RWPE1 (cell line): ENCODE measurements around the gene EGFL8.
"Not testable (repeated sequence)": the region's sequence is repeated elsewhere in the genome, so short reads cannot be mapped to it uniquely, and the experiment has no call there.

Experiments used
- CTCF ChIA-PET: fragments of 350-600 bp; sonication (Branson Sonifier 250); formaldehyde crosslinking; extraction: SDS; loops from one replicate; lab custom pipeline; 2021; lab: Yijun Ruan, JAX
- POLR2A ChIA-PET: fragments of 400-600 bp; formaldehyde crosslinking; extraction: SDS; loops from one replicate; lab custom pipeline; 2020; ENCODE audit warnings: antibody characterized with exemption; ENCODE audit not compliant: low non-redundant PET; lab: Yijun Ruan, JAX
- DNase-seq: peaks from one replicate; pipeline ENCODE4 v3.0.0; 2012; ENCODE audit warnings: low spot score
- H3K27ac ChIP-seq: fragments of 450-650 bp; 2 replicates; pipeline ENCODE4 v1.5.1; 2017
- TF ChIP-seq, protein P1 (sequence below): fragments of 450-650 bp; conservative IDR thresholded peaks from 2 replicates; pipeline ENCODE4 v1.5.1; 2017; ENCODE audit warnings: low read depth, mild to moderate bottlenecking

The EGFL8 gene

DNA sequence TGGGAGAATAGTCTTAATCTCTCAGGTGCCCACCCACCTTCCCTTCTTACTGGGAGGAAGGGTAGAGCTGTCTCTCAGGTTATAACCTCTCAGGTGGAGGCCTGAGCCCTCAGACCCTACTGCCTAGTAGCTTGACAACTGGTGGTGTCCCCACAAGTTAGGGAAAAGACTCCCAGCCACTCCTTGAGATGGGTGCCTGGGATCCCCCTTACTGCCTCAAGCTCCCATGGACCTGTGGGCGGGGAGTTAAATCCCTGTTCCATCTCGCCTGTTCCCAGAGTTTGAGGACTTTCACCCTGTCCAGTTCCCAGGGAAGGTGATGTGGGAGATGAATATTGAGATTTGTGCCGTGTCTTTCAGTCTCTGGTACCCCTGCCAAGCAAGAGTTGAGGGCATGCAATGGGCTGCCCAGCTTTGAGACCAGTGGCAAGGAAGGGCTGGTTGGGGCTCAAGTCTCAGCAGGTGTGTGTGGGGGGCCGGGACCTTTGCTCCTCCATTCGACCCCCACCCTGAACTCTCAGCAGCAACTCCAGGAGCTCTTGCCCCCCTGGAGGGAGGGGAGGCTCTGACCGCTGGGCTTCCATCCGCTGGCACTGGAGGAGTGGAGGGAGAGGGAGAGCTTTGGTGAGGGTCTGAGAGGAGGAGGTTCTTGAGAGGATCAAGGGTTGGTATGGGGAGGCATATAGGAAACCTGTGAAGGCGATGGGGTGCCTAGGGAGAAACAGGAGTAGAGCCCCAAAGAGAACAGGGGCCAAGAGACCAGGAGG is 26.7 kb downstream of the EGFL8 start:
- POLR2A ChIA-PET = no interaction called here
- TF ChIP-seq, protein P1, sequence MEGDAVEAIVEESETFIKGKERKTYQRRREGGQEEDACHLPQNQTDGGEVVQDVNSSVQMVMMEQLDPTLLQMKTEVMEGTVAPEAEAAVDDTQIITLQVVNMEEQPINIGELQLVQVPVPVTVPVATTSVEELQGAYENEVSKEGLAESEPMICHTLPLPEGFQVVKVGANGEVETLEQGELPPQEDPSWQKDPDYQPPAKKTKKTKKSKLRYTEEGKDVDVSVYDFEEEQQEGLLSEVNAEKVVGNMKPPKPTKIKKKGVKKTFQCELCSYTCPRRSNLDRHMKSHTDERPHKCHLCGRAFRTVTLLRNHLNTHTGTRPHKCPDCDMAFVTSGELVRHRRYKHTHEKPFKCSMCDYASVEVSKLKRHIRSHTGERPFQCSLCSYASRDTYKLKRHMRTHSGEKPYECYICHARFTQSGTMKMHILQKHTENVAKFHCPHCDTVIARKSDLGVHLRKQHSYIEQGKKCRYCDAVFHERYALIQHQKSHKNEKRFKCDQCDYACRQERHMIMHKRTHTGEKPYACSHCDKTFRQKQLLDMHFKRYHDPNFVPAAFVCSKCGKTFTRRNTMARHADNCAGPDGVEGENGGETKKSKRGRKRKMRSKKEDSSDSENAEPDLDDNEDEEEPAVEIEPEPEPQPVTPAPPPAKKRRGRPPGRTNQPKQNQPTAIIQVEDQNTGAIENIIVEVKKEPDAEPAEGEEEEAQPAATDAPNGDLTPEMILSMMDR = no peak
- H3K27ac ChIP-seq = peak overlapping the region; percentile 88
- no peak for DNase-seq
- CTCF ChIA-PET = interaction anchor here (0.7 kb wide), 1 partner anchor 224 kb away, joined by 3 read pairs; no protein-coding TSS in a partner anchor

DNA sequence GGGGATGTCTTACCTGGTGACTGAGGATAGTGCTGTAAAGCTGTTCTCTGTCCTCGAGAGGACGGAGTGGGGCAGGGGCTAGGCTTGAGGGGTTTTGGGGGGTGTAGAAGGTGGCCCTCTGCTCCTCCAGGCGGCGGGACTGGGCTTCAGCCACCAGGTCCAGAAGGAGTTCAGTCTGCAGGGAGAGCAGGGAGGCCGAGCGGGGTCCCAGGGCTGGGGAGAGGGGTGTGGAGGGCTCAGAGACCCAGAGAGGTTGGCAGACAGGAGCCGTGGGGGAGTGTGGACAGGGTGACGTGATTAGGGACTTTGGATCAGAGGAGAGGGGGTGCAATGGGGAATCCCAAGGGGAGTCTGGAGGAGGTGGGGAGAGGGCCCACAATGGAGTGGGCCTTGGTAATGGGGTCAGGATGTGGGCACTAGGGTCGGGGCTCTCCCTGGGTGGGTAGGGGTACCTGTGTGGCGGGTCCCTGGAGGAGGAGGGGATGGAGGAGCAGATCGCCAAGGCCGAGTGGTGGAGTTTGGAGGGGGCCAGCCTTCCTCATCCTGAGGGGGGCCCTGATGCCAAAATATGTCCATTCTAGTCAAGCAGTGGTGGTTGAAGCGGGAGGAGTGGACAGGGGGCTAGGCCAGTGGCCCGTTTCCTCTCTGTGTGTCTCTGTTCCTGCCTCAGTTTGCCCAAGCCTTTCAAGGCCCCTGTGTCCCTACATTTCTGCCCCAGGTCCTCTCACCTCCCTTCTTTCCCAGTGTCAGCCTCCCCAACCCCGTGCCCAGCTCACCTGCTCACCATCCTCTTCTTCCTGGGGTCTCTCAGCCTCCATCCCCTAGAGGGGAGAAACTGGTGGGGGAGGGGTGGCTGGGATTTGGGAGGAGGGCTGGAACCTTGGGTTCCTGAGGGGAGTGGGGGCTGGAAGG is 27.6 kb downstream of the EGFL8 start:
- ChIA-PET CTCF (interaction anchor here (0.7 kb wide), 1 partner anchor 223 kb away, joined by 3 read pairs; no protein-coding TSS in a partner anchor), POLR2A (no interaction called here)
- TF ChIP-seq, protein P1 = no peak
- peak overlapping the region; percentile 88 for H3K27ac ChIP-seq
- no peak for DNase-seq

DNA sequence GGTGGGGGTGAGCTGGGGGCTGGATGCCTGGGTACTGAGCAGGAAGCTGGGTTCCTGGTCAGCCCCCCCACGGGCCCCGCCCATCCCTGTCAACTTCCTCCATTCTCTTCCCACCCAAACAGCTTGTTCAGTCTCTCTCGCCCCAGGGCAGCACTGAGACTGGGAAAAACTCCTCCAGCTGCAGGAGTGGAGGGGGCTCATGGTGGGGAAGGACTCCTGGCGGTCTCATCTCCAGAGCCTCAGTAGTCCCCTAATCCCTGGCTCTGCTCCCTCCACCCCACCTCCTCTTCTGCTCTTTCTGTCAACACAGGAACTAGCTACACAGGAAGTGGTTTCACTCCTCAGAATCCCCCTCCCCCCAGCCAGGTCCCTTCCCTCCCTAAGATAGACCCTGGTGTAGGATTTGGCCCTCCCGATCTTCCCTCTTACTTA is 28.2 kb downstream of the EGFL8 start, which contains the start of gene GPSM3:
TSS of gene GPSM3 (minus strand) at position 36 of the 432 bp plus-strand sequence. CDS start 130 bp downstream, outside the sequence.
- ChIA-PET CTCF (interaction anchor here (0.6 kb wide), 1 partner anchor 1074 kb away, joined by 5 read pairs; no protein-coding TSS in a partner anchor), POLR2A (no interaction called here)
- peak within 1 kb of the TSS; percentile 88 for H3K27ac ChIP-seq
- TF ChIP-seq, protein P1 = no peak
- no peak for DNase-seq

DNA sequence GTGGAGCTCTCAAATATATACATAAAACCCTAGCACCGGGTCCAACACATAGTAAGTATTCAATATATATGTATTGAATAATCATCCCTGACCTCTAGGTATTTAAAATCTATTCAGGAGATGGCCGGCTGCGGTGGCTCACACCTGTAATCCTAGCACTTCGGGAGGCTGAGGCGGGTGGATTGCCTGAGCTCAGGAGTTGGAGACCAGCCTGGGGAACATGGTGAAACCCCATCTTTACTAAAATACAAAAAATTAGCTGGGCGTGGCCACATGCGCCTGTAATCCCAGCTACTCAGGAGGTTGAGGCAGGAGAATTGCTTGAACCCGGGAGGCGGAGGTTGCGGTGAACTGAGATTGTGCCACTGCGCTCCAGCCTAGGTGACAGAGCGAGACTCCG is 28.7 kb downstream of the EGFL8 start:
- peak overlapping the region; percentile 88 for H3K27ac ChIP-seq
- DNase-seq, POLR2A ChIA-PET: not testable (repeated sequence)
- CTCF ChIA-PET = interaction anchor here (0.6 kb wide), 1 partner anchor 1075 kb away, joined by 5 read pairs; no protein-coding TSS in a partner anchor

DNA sequence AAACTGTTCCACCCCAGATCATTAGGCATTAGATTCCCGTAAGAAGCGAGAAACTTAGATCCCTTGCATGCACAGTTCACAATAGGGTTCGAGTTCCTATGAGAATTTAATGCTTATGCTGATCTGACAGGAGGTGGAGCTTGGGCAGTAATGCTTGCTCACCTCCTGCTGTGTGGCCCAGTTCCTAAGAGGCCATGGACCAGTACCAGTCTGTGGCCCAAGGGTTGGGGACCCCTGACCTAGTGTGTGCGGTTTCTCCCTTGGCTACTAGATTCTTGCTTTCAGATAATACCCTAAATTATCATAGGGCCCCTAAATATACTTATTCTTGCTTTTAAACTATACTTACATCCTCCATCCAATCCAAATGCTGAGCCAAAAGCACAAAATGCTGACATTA is 30.0 kb downstream of the EGFL8 start:
- TF ChIP-seq, protein P1 = no peak
- ChIA-PET CTCF (interaction anchor here (0.6 kb wide), 1 partner anchor 72 kb away, joined by 3 read pairs; no protein-coding TSS in a partner anchor), POLR2A (no interaction called here)
- peak overlapping the region; percentile 95 for H3K27ac ChIP-seq
- no peak for DNase-seq

DNA sequence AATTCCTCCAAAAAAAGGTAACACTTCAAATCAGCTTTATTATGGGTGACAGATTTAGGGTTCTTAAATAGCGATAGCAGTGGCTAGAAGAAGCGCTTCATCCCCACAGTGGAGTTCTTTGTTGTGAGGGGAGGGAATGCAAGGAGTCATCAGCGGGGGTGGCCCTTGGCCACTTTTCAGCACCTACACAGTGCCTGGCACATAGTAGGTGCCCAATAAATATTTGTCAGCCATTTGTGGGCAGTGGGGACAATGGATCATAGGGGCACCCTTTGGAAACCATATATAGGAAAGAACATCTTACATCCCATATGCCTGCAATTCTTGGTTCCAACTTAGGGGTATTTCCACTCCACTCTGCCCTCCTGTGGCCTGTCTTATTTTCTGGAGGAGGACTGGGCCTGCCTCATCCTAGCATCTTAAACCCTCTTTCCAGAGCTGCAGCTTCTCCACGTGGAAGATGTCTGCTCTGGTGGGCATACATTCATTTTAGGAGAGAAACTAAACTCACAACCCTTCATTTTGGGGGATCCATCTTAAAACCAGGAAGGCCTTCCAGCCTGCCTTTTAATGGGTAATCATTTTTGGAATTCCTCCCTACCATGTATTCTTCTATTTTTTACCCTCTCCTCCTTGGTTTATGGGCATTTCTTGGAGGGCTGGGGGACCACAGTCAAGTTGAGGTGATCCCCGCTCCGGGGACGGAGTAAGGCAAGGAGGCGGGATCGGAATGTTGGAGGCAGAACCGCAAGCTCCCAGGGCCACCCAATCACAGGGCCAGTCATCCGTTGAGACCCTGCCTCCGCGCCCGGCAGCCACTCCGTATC is 30.6 kb downstream of the EGFL8 start:
- peak; percentile 38 for DNase-seq
- H3K27ac ChIP-seq = peak overlapping the region; percentile 95
- TF ChIP-seq, protein P1 = peak; percentile 35
- ChIA-PET POLR2A (interaction anchor here (0.6 to 0.8 kb wide), 3 partner anchors 18 to 699 kb away, joined by 3 read pairs; no protein-coding TSS in a partner anchor), CTCF (interaction anchor here (0.6 to 1.1 kb wide), 6 partner anchors 13 to 147 kb away, joined by 3 to 5 read pairs (median 3); no protein-coding TSS in a partner anchor)
